ENCODE results near the gene SCNN1B. TPM values are rescaled to one million over a fixed set of nuclear protein-coding genes. Genes with fewer than 3 reads are reported as not detected.

SCNN1B gene
- total RNA-seq, 1 donor from 2014 or later: 50.3 TPM

DNA sequence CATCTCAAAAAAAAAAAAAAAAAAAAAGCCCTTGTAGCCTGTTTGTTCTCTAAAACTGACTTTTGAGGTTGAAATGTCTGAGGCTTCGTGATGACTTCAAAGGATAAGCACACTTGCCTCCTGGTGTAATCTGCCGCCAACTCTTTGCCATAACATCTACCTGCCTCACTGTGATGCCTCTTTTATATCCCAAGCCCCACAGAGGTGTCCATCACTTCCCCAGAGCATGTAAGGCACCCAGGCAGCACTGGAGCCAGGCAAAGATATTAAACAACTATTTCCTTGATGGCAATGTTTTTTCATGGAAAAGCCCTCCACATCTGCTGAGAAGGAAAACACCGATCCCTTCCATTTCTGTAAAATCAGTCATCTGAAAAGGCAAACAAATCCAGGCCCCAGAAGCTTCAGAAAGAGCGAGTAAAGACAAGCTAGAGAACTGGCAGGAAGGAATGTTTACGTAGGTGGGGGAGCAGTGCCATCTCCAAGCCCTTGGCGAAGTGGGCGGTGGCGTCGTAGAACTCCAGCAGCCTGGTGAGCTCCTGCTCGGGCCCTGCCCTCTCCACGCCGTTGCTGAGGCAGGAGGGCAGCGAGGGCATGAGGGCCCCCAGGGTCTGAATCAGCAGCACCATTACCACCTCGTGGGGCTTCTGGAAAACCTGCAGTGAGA is 122.3 kb downstream of the SCNN1B start:
- DNase-seq: peak; percentile 73
- H3K4me1 ChIP-seq: peaks cover 20% of the 10 kb centered on the region
- H3K27me3 ChIP-seq: no peaks in the 10 kb centered on the region
- H3K27ac ChIP-seq: peak overlapping the region; percentile 88
- H3K36me3 ChIP-seq: peaks cover 4% of the 10 kb centered on the region
- intact Hi-C loops (cut with DNase I): no loop called here
- peak; percentile 70 for ATAC-seq
- no peak overlapping the region for H3K4me3 ChIP-seq
- no peaks in the 10 kb centered on the region for H3K9me3 ChIP-seq
- TF ChIP-seq, protein P1, sequence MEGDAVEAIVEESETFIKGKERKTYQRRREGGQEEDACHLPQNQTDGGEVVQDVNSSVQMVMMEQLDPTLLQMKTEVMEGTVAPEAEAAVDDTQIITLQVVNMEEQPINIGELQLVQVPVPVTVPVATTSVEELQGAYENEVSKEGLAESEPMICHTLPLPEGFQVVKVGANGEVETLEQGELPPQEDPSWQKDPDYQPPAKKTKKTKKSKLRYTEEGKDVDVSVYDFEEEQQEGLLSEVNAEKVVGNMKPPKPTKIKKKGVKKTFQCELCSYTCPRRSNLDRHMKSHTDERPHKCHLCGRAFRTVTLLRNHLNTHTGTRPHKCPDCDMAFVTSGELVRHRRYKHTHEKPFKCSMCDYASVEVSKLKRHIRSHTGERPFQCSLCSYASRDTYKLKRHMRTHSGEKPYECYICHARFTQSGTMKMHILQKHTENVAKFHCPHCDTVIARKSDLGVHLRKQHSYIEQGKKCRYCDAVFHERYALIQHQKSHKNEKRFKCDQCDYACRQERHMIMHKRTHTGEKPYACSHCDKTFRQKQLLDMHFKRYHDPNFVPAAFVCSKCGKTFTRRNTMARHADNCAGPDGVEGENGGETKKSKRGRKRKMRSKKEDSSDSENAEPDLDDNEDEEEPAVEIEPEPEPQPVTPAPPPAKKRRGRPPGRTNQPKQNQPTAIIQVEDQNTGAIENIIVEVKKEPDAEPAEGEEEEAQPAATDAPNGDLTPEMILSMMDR (IDR thresholded peaks at IDR 0.05): no peak

DNA sequence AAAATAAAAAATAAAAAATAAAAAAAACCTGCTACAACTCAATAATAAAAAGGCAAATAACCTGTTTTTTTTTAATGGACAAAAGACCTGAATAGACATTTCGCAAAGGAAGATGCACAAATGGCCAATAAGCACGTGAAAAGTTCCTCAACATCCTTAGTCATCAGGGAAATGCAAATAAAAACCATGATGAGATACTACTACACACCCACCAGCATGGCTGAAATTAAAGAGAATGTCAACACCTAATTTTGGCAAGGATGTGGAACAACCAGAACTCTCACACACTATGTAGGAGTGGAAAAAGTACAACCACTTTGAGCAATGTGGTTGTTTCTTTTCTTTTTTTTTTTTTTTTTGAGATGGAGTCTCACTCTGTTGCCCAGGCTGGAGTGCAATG is 126.2 kb downstream of the SCNN1B start:
- Histone ChIP-seq H3K4me3 (no peak overlapping the region), H3K36me3 (peaks cover 38% of the 10 kb centered on the region), H3K4me1 (peaks cover 16% of the 10 kb centered on the region), H3K27ac (no peak overlapping the region), H3K9me3 (no peaks in the 10 kb centered on the region), H3K27me3 (no peaks in the 10 kb centered on the region)
- TF ChIP-seq, protein P1 (IDR thresholded peaks at IDR 0.05): no peak
- ATAC-seq (no peak), DNase-seq (no peak)
- intact Hi-C loops (cut with DNase I): no loop called here

Other genes with a start within 250 kb of the SCNN1B start
- 15.9 TPM for gene USP31, start 152.8 kb upstream of the SCNN1B start, total RNA-seq
- gene SCNN1G, start 119.6 kb upstream of the SCNN1B start, total RNA-seq: 14.8 TPM
- gene COG7, start 150.9 kb downstream of the SCNN1B start, total RNA-seq: 21.2 TPM
- gene GGA2, start 208.2 kb downstream of the SCNN1B start, total RNA-seq: 161 TPM